Measurements from ENCODE around the gene VASP.

The VASP gene

GRCh38 chr19:45547965-45548609 lies 40.8 kb downstream of the VASP start:
- peak; percentile 31 for DNase-seq (ENCODE audit: low read depth)

GRCh38 chr19:45553464-45553863 lies 46.2 kb downstream of the VASP start:
- DNase-seq (ENCODE audit: low read depth) = no peak

GRCh38 chr19:45554481-45554880 lies 47.2 kb downstream of the VASP start:
- DNase-seq (ENCODE audit: low read depth) = no peak

- no peak for DNase-seq (ENCODE audit: low read depth)
These were observed 49.6 kb downstream of the VASP start for GRCh38 chr19:45556835-45557234.

GRCh38 chr19:45558399-45558878 lies 51.2 kb downstream of the VASP start:
- DNase-seq (ENCODE audit: low read depth) = no peak

- DNase-seq (ENCODE audit: low read depth) = no peak
These were observed 52.8 kb downstream of the VASP start for GRCh38 chr19:45560038-45560437.

- no peak for DNase-seq (ENCODE audit: low read depth)
These were observed 53.4 kb downstream of the VASP start for GRCh38 chr19:45560686-45561085.

- DNase-seq (ENCODE audit: low read depth) = no peak
These were observed 57.0 kb downstream of the VASP start for GRCh38 chr19:45564131-45564780.

- no peak for DNase-seq (ENCODE audit: low read depth)
These were observed 60.3 kb downstream of the VASP start for GRCh38 chr19:45567609-45568008.

- DNase-seq (ENCODE audit: low read depth) = peak; percentile 68
These were observed 61.5 kb downstream of the VASP start for GRCh38 chr19:45568732-45569131.

- peak; percentile 27 for DNase-seq (ENCODE audit: low read depth)
These were observed 62.5 kb downstream of the VASP start for GRCh38 chr19:45569619-45570421.

GRCh38 chr19:45571457-45572220 lies 64.4 kb downstream of the VASP start:
- DNase-seq (ENCODE audit: low read depth) = no peak

- no peak for DNase-seq (ENCODE audit: low read depth)
These were observed 67.2 kb downstream of the VASP start for GRCh38 chr19:45574526-45574925.

- no peak for DNase-seq (ENCODE audit: low read depth)
These were observed 67.9 kb downstream of the VASP start for GRCh38 chr19:45575216-45575615.
